ENCODE measurements around the gene RERE.

Gene RERE

DNA sequence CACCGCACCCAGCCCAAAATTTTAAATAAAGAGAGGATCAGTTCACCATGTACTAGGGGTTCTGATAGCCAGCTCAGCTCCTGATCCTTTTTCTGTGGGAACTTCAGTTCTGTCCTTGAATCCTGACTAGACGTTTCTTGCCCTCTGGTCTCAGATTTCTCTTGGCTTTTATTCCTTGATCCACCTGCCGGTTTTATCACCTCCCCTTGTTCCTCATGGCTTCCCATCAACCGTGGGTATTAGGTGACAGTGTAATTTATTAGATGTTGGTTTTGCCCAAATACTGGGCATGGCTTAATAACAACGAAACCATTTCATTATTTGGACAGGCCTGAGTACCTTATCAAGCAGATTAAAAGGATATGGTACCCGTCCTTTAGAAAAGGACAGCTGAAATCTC lies 477.0 kb downstream of the RERE start:
- TF ChIP-seq ZBTB7A (IDR thresholded peaks at IDR 0.05; ENCODE audit: low read depth) (no peak), TCF12 (IDR thresholded peaks at IDR 0.05; ENCODE audit: low read depth) (no peak), EP300 (IDR thresholded peaks at IDR 0.05; ENCODE audit: borderline replicate concordance) (no peak), EGR1 (IDR thresholded peaks at IDR 0.05) (no peak), TEAD4 (IDR thresholded peaks at IDR 0.05) (no peak), YY1 (IDR thresholded peaks at IDR 0.05; ENCODE audit: low read depth) (no peak), CREB1 (IDR thresholded peaks at IDR 0.05; ENCODE audit: low read depth) (no peak), CEBPB (IDR thresholded peaks at IDR 0.05) (no peak), NFIC (IDR thresholded peaks at IDR 0.05) (no peak), TAF1 (IDR thresholded peaks at IDR 0.05; ENCODE audit: low read depth) (no peak), FOXM1 (IDR thresholded peaks at IDR 0.05; ENCODE audit: borderline replicate concordance, low read depth) (no peak)
- TF ChIP-seq, protein P1, sequence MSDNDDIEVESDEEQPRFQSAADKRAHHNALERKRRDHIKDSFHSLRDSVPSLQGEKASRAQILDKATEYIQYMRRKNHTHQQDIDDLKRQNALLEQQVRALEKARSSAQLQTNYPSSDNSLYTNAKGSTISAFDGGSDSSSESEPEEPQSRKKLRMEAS (IDR thresholded peaks at IDR 0.05) = no peak

DNA sequence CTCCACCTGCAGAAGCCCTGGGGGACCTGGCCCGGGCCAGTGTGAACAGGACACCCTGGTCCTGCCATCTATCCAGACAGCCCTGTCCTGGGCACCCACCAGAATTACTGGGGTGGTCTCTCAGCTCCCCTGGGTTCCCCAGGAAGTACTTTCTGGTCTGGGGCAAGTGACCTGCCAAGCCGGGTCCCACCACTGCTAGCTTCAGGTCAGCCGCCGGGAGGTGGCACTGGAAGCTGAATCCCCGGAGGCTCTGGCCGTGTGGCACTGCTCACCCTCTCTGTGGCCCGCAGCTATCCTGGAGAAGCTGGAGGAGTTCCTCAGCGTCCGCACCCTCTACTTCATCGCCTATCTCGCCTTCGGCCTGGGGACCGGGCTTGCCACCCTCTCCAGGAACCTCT lies 478.2 kb downstream of the RERE start:
- no peak for TF ChIP-seq NFIC (IDR thresholded peaks at IDR 0.05)
- TF ChIP-seq FOXM1 (IDR thresholded peaks at IDR 0.05; ENCODE audit: borderline replicate concordance, low read depth) = no peak
- TF ChIP-seq, protein P2, sequence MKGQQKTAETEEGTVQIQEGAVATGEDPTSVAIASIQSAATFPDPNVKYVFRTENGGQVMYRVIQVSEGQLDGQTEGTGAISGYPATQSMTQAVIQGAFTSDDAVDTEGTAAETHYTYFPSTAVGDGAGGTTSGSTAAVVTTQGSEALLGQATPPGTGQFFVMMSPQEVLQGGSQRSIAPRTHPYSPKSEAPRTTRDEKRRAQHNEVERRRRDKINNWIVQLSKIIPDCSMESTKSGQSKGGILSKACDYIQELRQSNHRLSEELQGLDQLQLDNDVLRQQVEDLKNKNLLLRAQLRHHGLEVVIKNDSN (IDR thresholded peaks at IDR 0.05) = no peak
- no peak for TF ChIP-seq EGR1 (IDR thresholded peaks at IDR 0.05)

DNA sequence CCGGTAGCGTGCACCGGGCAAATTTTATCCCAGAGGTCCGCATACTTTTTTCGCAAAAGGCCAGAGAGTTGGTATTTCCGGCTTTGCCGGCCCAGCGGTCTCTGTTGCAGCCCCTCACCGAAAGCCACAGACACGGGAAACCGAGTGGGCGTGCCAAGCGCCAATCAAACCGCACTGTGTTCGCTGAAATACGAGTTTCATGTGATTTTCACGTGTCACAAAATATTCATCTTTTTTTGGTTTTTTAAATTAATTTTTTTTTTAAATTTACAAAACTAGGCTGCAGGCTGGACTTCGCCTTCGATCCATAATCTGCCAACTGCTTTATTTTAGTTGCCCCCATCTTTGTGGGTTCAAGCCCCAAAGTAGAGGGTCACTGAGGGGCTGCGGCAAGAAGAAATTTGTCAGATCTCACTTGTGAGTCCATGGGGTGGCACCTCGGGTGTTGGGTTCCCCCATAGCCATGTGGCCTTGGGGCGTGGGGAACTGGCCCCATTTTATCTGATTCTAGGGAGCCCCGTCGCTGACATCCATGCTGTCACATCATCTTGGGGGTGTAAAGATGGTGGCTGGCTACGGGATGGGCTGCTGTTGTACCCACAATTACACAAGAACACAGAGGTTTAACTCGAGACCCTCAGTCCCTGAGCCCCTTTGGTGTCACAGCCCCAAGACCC lies 478.8 kb downstream of the RERE start:
- TF ChIP-seq RAD21 (IDR thresholded peaks at IDR 0.05; ENCODE audit: low read depth) (no peak), TCF12 (IDR thresholded peaks at IDR 0.05; ENCODE audit: low read depth) (no peak), EGR1 (IDR thresholded peaks at IDR 0.05) (no peak), YY1 (IDR thresholded peaks at IDR 0.05; ENCODE audit: low read depth) (no peak), CREB1 (IDR thresholded peaks at IDR 0.05; ENCODE audit: low read depth) (no peak), TAF1 (IDR thresholded peaks at IDR 0.05; ENCODE audit: low read depth) (no peak), TEAD4 (IDR thresholded peaks at IDR 0.05) (no peak)
- TF ChIP-seq, protein P3, sequence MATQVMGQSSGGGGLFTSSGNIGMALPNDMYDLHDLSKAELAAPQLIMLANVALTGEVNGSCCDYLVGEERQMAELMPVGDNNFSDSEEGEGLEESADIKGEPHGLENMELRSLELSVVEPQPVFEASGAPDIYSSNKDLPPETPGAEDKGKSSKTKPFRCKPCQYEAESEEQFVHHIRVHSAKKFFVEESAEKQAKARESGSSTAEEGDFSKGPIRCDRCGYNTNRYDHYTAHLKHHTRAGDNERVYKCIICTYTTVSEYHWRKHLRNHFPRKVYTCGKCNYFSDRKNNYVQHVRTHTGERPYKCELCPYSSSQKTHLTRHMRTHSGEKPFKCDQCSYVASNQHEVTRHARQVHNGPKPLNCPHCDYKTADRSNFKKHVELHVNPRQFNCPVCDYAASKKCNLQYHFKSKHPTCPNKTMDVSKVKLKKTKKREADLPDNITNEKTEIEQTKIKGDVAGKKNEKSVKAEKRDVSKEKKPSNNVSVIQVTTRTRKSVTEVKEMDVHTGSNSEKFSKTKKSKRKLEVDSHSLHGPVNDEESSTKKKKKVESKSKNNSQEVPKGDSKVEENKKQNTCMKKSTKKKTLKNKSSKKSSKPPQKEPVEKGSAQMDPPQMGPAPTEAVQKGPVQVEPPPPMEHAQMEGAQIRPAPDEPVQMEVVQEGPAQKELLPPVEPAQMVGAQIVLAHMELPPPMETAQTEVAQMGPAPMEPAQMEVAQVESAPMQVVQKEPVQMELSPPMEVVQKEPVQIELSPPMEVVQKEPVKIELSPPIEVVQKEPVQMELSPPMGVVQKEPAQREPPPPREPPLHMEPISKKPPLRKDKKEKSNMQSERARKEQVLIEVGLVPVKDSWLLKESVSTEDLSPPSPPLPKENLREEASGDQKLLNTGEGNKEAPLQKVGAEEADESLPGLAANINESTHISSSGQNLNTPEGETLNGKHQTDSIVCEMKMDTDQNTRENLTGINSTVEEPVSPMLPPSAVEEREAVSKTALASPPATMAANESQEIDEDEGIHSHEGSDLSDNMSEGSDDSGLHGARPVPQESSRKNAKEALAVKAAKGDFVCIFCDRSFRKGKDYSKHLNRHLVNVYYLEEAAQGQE (IDR thresholded peaks at IDR 0.05; ENCODE audit: low read depth) = no peak

DNA sequence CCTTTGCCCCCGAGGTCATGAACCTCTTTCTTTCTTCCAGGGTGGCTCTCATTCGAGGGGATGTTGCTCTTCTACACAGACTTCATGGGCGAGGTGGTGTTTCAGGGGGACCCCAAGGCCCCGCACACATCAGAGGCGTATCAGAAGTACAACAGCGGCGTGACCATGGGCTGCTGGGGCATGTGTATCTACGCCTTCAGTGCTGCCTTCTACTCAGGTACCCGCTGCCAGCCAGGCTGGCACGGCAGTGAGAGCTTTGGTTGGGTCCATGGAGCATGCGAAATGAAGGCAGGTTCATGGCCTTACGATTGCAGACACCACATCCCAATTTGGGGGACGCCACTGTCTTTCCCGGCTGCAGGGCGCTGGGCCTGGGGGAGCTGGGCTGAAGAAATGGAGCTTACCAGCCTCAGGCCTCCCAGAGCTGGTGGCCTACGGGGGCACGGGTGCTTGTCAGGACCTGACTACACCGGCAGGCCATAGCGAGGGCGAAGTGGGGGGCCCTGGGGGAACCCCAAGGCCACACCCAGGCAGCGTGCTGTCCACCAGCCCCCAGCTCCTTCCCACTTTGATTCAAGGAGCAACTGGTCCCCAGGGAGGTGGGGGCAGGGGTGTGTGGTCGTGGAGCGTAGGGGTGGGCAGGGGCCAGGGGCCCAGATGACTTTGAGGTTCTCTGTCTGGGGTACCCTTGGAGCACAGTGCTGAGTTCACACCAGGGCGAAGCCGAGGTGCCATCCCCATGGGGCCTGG lies 479.5 kb downstream of the RERE start:
- TF ChIP-seq YY1 (IDR thresholded peaks at IDR 0.05; ENCODE audit: low read depth) = no peak
- TF ChIP-seq EP300 (IDR thresholded peaks at IDR 0.05; ENCODE audit: borderline replicate concordance) = no peak
- no peak for TF ChIP-seq RAD21 (IDR thresholded peaks at IDR 0.05; ENCODE audit: low read depth)
- no peak for TF ChIP-seq TEAD4 (IDR thresholded peaks at IDR 0.05)
- TF ChIP-seq, protein P1 (IDR thresholded peaks at IDR 0.05) = no peak
- TF ChIP-seq, protein P2 (IDR thresholded peaks at IDR 0.05) = no peak
- TF ChIP-seq CREB1 (IDR thresholded peaks at IDR 0.05; ENCODE audit: low read depth) = no peak
- TF ChIP-seq NFIC (IDR thresholded peaks at IDR 0.05) = no peak
- no peak for TF ChIP-seq TCF12 (IDR thresholded peaks at IDR 0.05; ENCODE audit: low read depth)

DNA sequence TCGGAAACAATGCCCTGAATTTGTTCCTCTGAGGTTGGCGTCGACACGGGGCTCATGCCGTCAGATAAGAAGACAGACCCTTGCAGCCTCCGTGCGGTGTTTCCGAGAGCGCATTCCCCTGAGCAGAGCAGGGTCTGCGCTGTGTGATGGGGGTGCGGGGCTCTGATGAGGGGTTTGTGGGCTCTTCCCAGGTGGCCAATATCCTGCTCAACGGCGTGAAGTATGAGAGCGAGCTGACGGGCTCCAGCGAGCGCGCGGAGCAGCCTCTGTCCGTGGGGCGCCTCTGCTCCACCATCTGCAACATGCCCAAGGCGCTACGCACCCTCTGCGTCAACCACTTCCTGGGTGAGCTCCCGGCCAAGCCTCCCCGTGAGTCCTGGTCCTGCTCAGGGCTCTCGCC lies 482.2 kb downstream of the RERE start:
- no peak for TF ChIP-seq CEBPB (IDR thresholded peaks at IDR 0.05)
- no peak for TF ChIP-seq TCF12 (IDR thresholded peaks at IDR 0.05; ENCODE audit: low read depth)
- no peak for TF ChIP-seq FOXM1 (IDR thresholded peaks at IDR 0.05; ENCODE audit: borderline replicate concordance, low read depth)
- TF ChIP-seq EP300 (IDR thresholded peaks at IDR 0.05; ENCODE audit: borderline replicate concordance) = no peak
- no peak for TF ChIP-seq TEAD4 (IDR thresholded peaks at IDR 0.05)
- TF ChIP-seq YY1 (IDR thresholded peaks at IDR 0.05; ENCODE audit: low read depth) = no peak

DNA sequence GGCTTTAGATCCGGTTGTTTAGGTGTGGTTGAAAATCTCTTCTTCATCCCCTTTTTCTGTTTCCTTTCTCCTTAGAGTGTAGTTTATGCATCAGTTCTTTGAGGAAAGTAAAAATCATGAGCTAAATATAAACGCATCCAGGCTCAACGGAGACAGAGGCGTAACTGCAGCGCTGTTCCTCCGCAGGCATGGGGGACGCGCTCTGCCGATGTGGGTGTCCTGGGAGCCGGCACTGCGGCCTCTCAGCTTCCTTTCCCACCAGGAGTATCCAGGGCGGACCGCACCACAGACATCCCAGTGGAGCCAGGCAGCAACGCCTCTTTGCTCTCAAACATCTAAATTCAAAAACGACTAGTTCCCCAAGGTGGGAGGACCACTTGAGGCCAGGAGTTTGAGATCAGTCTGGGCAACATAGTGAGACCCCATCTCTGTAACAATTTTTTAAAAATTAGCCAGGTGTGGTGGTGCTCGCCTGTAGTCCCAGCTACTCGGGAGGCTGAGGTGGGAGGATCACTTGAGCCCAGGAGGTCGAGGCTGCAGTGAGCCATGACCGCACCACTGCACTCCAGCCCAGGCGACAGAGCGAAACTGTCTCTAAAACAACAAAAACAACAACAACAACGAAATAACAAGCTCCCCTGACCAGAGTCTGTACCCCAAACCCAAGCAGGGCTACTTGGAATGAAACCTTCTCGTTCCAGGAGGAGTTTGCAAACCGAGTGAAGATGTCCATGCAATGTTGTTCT lies 483.2 kb downstream of the RERE start:
- TF ChIP-seq RAD21 (IDR thresholded peaks at IDR 0.05; ENCODE audit: low read depth) = no peak
- no peak for TF ChIP-seq TAF1 (IDR thresholded peaks at IDR 0.05; ENCODE audit: low read depth)
- TF ChIP-seq FOXM1 (IDR thresholded peaks at IDR 0.05; ENCODE audit: borderline replicate concordance, low read depth) = no peak
- TF ChIP-seq, protein P3 (IDR thresholded peaks at IDR 0.05; ENCODE audit: low read depth) = no peak
- TF ChIP-seq EGR1 (IDR thresholded peaks at IDR 0.05) = no peak

All from Ishikawa (cell line).